Liver (tissue), 9 donors: ENCODE measurements around the gene ASCL3. TPM values are rescaled to one million over a fixed set of nuclear protein-coding genes. Genes with fewer than 3 reads are reported as not detected.

Experiments
- DNase-seq: peaks from one replicate; pipeline ENCODE4 v3.0.0-alpha.2; 2017; ENCODE audit warnings: low spot score
- H3K27ac ChIP-seq, 2 donors: one replicate each; pipeline ENCODE4 v1.7.0; 2013; ENCODE audit warnings: inconsistent platforms in 2 of 2, low read length in 2 of 2, control low read depth in 1 of 2, low read depth in 1 of 2, mild to moderate bottlenecking in 1 of 2
- H3K27me3 ChIP-seq, 4 donors: one replicate each; pipeline versions ENCODE4 v1.6.1 to v1.7.0; 2013; ENCODE audit warnings: low read length in 3 of 4, inconsistent platforms in 1 of 4, mild to moderate bottlenecking in 1 of 4, moderate library complexity in 1 of 4; ENCODE audit not compliant: control insufficient read depth in 4 of 4, insufficient read depth in 4 of 4
- H3K36me3 ChIP-seq, 4 donors: one replicate each; pipeline versions ENCODE4 v1.6.1 to v1.7.0; 2013; ENCODE audit warnings: low read length in 3 of 4, mild to moderate bottlenecking in 3 of 4, low read depth in 1 of 4, moderate library complexity in 1 of 4; ENCODE audit not compliant: control insufficient read depth in 4 of 4, insufficient read depth in 3 of 4
- H3K4me1 ChIP-seq, 4 donors: one replicate each; pipeline versions ENCODE4 v1.6.1 to v1.7.0; 2013; ENCODE audit warnings: low read length in 3 of 4, mild to moderate bottlenecking in 3 of 4, moderate library complexity in 1 of 4; ENCODE audit not compliant: control insufficient read depth in 4 of 4, insufficient read depth in 4 of 4
- H3K4me3 ChIP-seq, 3 donors: one replicate each; pipeline versions ENCODE4 v1.6.1 to v1.7.0; 2013; ENCODE audit warnings: low read length in 3 of 3, control low read depth in 1 of 3, low read depth in 1 of 3, mild to moderate bottlenecking in 1 of 3
- H3K9ac ChIP-seq, 2 donors: one replicate each; pipeline ENCODE4 v1.7.0; 2013; ENCODE audit warnings: low read length in 2 of 2, mild to moderate bottlenecking in 2 of 2, moderate library complexity in 2 of 2, control low read depth in 1 of 2, low read depth in 1 of 2
- H3K9me3 ChIP-seq, 4 donors: one replicate each; pipeline versions ENCODE4 v1.6.1 to v1.7.0; 2013; ENCODE audit warnings: low read length in 3 of 4; ENCODE audit not compliant: control insufficient read depth in 4 of 4
- ATF3 ChIP-seq: IDR thresholded peaks from 2 replicates; pipeline ENCODE4 v1.6.1; 2016; ENCODE audit warnings: antibody characterized with exemption
- CTCF ChIP-seq: fragments of 150-350 bp; IDR thresholded peaks from 2 replicates; pipeline ENCODE4 v1.5.1; 2017; ENCODE audit warnings: improper control_type of control experiment, low read depth, low read length; ENCODE audit not compliant: missing input control
- EGR1 ChIP-seq, 2 donors: IDR thresholded peaks; 2 replicates each; pipeline ENCODE4 v1.6.1; 2016 to 2018; ENCODE audit warnings: antibody characterized with exemption in 2 of 2, low read depth in 2 of 2
- FOXA1 ChIP-seq: IDR thresholded peaks from 2 replicates; pipeline ENCODE4 v1.6.1; 2016; ENCODE audit warnings: antibody characterized with exemption
- FOXA2 ChIP-seq: IDR thresholded peaks from 2 replicates; pipeline ENCODE4 v1.6.1; 2016; ENCODE audit warnings: antibody characterized with exemption
- GABPA ChIP-seq, 2 donors: IDR thresholded peaks in 1 of 2; conservative IDR thresholded peaks in 1 of 2; 2 replicates each; pipeline ENCODE4 v1.6.1; 2016; ENCODE audit warnings: antibody characterized with exemption in 2 of 2, mild to moderate bottlenecking in 1 of 2, moderate library complexity in 1 of 2
- HNF4A ChIP-seq, 2 donors: conservative IDR thresholded peaks; 2 replicates each; pipeline ENCODE4 v1.6.1; 2016; ENCODE audit warnings: antibody characterized with exemption in 2 of 2, mild to moderate bottlenecking in 2 of 2
- HNF4G ChIP-seq: IDR thresholded peaks from 2 replicates; pipeline ENCODE4 v1.6.1; 2016; ENCODE audit warnings: antibody characterized with exemption
- JUND ChIP-seq, 2 donors: IDR thresholded peaks; 2 replicates each; pipeline ENCODE4 v1.6.1; 2016; ENCODE audit warnings: antibody characterized with exemption in 2 of 2
- MAX ChIP-seq: IDR thresholded peaks from 2 replicates; pipeline ENCODE4 v1.6.1; 2016; ENCODE audit warnings: antibody characterized with exemption
- NR2F2 ChIP-seq: IDR thresholded peaks from 2 replicates; pipeline ENCODE4 v1.6.1; 2016; ENCODE audit warnings: antibody characterized with exemption
- RAD21 ChIP-seq, 2 donors: IDR thresholded peaks; 2 replicates each; pipeline ENCODE4 v1.6.1; 2016; ENCODE audit warnings: antibody characterized with exemption in 2 of 2, mild to moderate bottlenecking in 2 of 2
- REST ChIP-seq: IDR thresholded peaks from 2 replicates; pipeline ENCODE4 v1.6.1; 2016; ENCODE audit warnings: antibody characterized with exemption, mild to moderate bottlenecking
- RXRA ChIP-seq, 2 donors: IDR thresholded peaks; 2 replicates each; pipeline ENCODE4 v1.6.1; 2017 to 2018; ENCODE audit warnings: antibody characterized with exemption in 2 of 2, mild to moderate bottlenecking in 1 of 2
- SP1 ChIP-seq: IDR thresholded peaks from 2 replicates; pipeline ENCODE4 v1.6.1; 2018; ENCODE audit warnings: antibody characterized with exemption, mild to moderate bottlenecking
- TAF1 ChIP-seq: conservative IDR thresholded peaks from 2 replicates; pipeline ENCODE4 v1.6.1; 2016; ENCODE audit warnings: antibody characterized with exemption, mild to moderate bottlenecking
- YY1 ChIP-seq: IDR thresholded peaks from 2 replicates; pipeline ENCODE4 v1.6.1; 2016; ENCODE audit warnings: antibody characterized with exemption, mild to moderate bottlenecking
- ZBTB33 ChIP-seq: IDR thresholded peaks from 2 replicates; pipeline ENCODE4 v1.6.1; 2016; ENCODE audit warnings: antibody characterized with exemption
- whole genome bisulfite sequencing: extraction: QIAGEN DNeasy Blood & Tissue Kit; methylation state at CpG from one replicate; pipeline ENCODE4 v1.1.7; 2013; 5-methylcytosine and 5-hydroxymethylcytosine counted together
- polyA plus RNA-seq, 2 donors: library from polyadenylated mRNA; stranded (reverse) in 1 of 2; unstranded in 1 of 2; fragments of 200-250 nt in 1 of 2; fragments of >200 nt in 1 of 2; fragmentation: Nextera tagmentation in 1 of 2; extraction: Ambion mirVana in 1 of 2; gene quantifications; one replicate each; pipeline versions ENCODE4 v1.2.1 to v1.2.3, GENCODE V29; 2013 to 2015
- total RNA-seq, 2 donors: library from RNA; depleted of rRNA; stranded (reverse); fragments of >200 nt; gene quantifications; one replicate each; pipeline ENCODE4 v1.2.3, GENCODE V29; 2014
- donor health status: healthy.
- donor health status: healthy.
- donor health status: healthy.
- donor health status: healthy.
- donor health status: healthy.

Gene ASCL3
- total and polyA plus RNA-seq, 4 donors = not detected

- H3K4me1 ChIP-seq = no peaks in the 10 kb centered on the region
- H3K27me3 ChIP-seq = peaks cover 0 to 3% (median 0%) of the 10 kb centered on the region in 4 donors
- H3K36me3 ChIP-seq = no peaks in the 10 kb centered on the region
- no peak overlapping the region for H3K27ac ChIP-seq
- WGBS = 86% methylated on average over 3 of the region's 3 CpGs
- DNase-seq = no peak
- H3K4me3 ChIP-seq = no peak overlapping the region
- TF ChIP-seq TAF1 (no peak), SP1 (no peak), EGR1 (IDR thresholded peaks at IDR 0.05; ENCODE audit: low read depth in 2 of 2) (no peak), FOXA1 (no peak), RXRA (IDR thresholded peaks at IDR 0.05) (no peak), MAX (no peak), FOXA2 (no peak), ATF3 (no peak), JUND (IDR thresholded peaks at IDR 0.05) (no peak), REST (no peak), NR2F2 (no peak), ZBTB33 (no peak), HNF4A (conservative IDR thresholded peaks at IDR 0.05) (no peak), HNF4G (no peak), GABPA (IDR thresholded peaks at IDR 0.05 in 1 of 2, conservative IDR thresholded peaks at IDR 0.05 in 1 of 2) (no peak), RAD21 (IDR thresholded peaks at IDR 0.05) (no peak), YY1 (no peak), CTCF (no peak)
- no peak overlapping the region for H3K9ac ChIP-seq
- no peaks in the 10 kb centered on the region for H3K9me3 ChIP-seq
These were observed 45.8 kb upstream of the ASCL3 start for GRCh38 chr11:8988329-8989234.
